GM21723 (cell line): ENCODE results near the gene HOMEZ.
"Not testable (repeated sequence)": the region's sequence is repeated elsewhere in the genome, so short reads cannot be mapped to it uniquely, and the experiment has no call there.

Source experiments
- ATAC-seq: cut with Tn5 transposase; IDR thresholded peaks from one replicate; pipeline ENCODE4 v1.9.1; 2021; ENCODE audit warnings: mild to moderate bottlenecking, moderate library complexity; ENCODE audit not compliant: unreplicated experiment

The HOMEZ gene

GRCh38 chr14:23232241-23232808 is 53.6 kb downstream of the HOMEZ start:
- not testable (repeated sequence) for ATAC-seq

- ATAC-seq: no peak
Observed at GRCh38 chr14:23228812-23229211, 57.1 kb downstream of the HOMEZ start.

DNA sequence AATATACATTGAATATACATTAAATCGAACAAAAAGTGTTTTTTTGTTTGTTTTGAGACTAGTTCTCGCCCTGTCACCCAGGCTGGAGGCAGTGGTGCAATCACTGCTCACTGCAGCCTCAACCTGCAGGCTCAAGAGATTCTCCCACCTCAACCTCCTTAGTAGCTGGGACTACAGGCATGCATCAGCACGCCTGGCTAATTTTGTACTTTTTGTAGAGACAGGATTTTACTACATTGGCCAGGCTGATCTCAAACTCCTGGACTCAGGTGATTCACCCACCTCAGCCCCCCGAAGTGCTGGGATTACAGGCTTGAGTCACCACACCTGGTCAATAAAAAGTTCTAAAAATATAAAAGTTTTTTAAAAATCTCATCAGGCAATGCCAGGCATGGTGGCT is 58.4 kb downstream of the HOMEZ start:
- ATAC-seq: no peak

DNA sequence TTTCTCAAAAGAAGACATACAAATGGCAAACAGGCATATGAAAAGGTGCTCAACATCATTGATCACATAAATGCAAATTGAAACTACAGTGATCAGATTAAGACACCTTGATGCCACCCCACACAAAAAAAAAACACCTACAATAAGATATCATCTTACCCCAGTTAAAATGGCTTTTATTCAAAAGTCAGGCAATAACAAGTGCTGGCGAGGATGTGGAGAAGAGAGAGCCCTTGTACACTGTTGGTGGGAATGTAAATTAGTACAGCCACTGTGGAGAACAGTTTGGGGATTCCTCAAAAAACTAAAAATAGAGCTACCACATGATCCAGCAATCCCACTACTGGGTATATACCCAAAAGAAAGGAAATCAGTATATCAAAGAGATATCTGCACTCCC is 61.0 kb downstream of the HOMEZ start:
- ATAC-seq: not testable (repeated sequence)
